IMR-90 (cell line): ENCODE measurements around the gene NF2. TPM values are rescaled to one million over a fixed set of nuclear protein-coding genes. Genes with fewer than 3 reads are reported as not detected.

Source experiments
- ATAC-seq: fragments of 200-7000 bp; cut with Tn5 transposase; 2 replicates; pipeline ENCODE4 v1.9.1; 2020; ENCODE audit warnings: low read depth, mild to moderate bottlenecking, moderate library complexity
- BruUV-seq: library from RNA; stranded (reverse); fragments of 400-500 nt; replicated peaks from 2 replicates; lab custom pipeline; 2021; lab: Mats Ljungman, UMichigan
- CTCF ChIA-PET: fragments of 300-600 bp; formaldehyde crosslinking; extraction: SDS; loops from one replicate; lab custom pipeline; 2021; ENCODE audit warnings: antibody characterized with exemption; lab: Yijun Ruan, JAX
- POLR2A ChIA-PET: fragments of 300-600 bp; sonication (Branson Sonifier 250); formaldehyde crosslinking; loops from one replicate; lab custom pipeline; 2022; ENCODE audit warnings: antibody characterized with exemption; ENCODE audit not compliant: unreplicated experiment; lab: Charles Lee
- DNase-seq: peaks from one replicate; pipeline ENCODE4 v3.0.0; 2013
- H2AFZ ChIP-seq: replicated peaks from 2 replicates; pipeline ENCODE3; 2013; ENCODE audit warnings: low read length, mild to moderate bottlenecking; ENCODE audit not compliant: poor library complexity
- H2AK5ac ChIP-seq: 2 replicates; pipeline ENCODE4 v1.6.1; 2013; ENCODE audit warnings: low read depth, low read length, inconsistent platforms
- H2AK9ac ChIP-seq: replicated peaks from 2 replicates; pipeline ENCODE3; 2013; ENCODE audit warnings: mild to moderate bottlenecking, low read depth, low read length, moderate library complexity; ENCODE audit not compliant: poor library complexity
- H2BK120ac ChIP-seq: 2 replicates; pipeline ENCODE4 v1.6.1; 2013; ENCODE audit warnings: low read depth, low read length, inconsistent platforms
- H2BK15ac ChIP-seq: 3 replicates; pipeline ENCODE4 v1.6.1; 2013; ENCODE audit warnings: low read depth, low read length, inconsistent platforms
- H2BK20ac ChIP-seq: 2 replicates; pipeline ENCODE4 v1.6.1; 2013; ENCODE audit warnings: low read depth, mild to moderate bottlenecking, inconsistent platforms, low read length, moderate library complexity
- H2BK5ac ChIP-seq: 2 replicates; pipeline ENCODE4 v1.6.1; 2013; ENCODE audit warnings: mild to moderate bottlenecking, low read depth, low read length, inconsistent platforms; ENCODE audit not compliant: poor library complexity, severe bottlenecking
- H3K14ac ChIP-seq: replicated peaks from 2 replicates; pipeline ENCODE4 v1.6.1; 2013; ENCODE audit warnings: low read depth, low read length, inconsistent platforms
- H3K18ac ChIP-seq: 2 replicates; pipeline ENCODE4 v1.6.1; 2013; ENCODE audit warnings: low read depth, low read length, control low read depth
- H3K23ac ChIP-seq: 2 replicates; pipeline ENCODE4 v1.6.1; 2013; ENCODE audit warnings: low read depth, low read length, inconsistent platforms
- H3K27ac ChIP-seq: 2 replicates; pipeline ENCODE4 v1.5.1; 2013; ENCODE audit warnings: mild to moderate bottlenecking, control low read depth, low read length; ENCODE audit not compliant: insufficient read depth
- H3K27me3 ChIP-seq: 2 replicates; pipeline ENCODE4 v1.6.1; 2013; ENCODE audit warnings: low read length; ENCODE audit not compliant: control insufficient read depth, insufficient read depth
- H3K36me3 ChIP-seq: 2 replicates; pipeline ENCODE4 v1.6.1; 2013; ENCODE audit warnings: low read length, mixed read lengths; ENCODE audit not compliant: control insufficient read depth, insufficient read depth
- H3K4ac ChIP-seq: 2 replicates; pipeline ENCODE4 v1.6.1; 2013; ENCODE audit warnings: low read depth, low read length, inconsistent platforms
- H3K4me1 ChIP-seq: 2 replicates; pipeline ENCODE4 v1.6.1; 2013; ENCODE audit warnings: low read length, mixed read lengths; ENCODE audit not compliant: control insufficient read depth, insufficient read depth
- H3K4me2 ChIP-seq: 2 replicates; pipeline ENCODE4 v1.6.1; 2013; ENCODE audit warnings: low read depth, mild to moderate bottlenecking, control low read depth, low read length, moderate library complexity
- H3K4me3 ChIP-seq: 2 replicates; pipeline ENCODE4 v1.5.1; 2013; ENCODE audit warnings: low read depth, mild to moderate bottlenecking, control low read depth, low read length, moderate library complexity; ENCODE audit not compliant: insufficient read depth
- H3K56ac ChIP-seq: 2 replicates; pipeline ENCODE4 v1.6.1; 2013; ENCODE audit warnings: low read length, inconsistent platforms; ENCODE audit not compliant: insufficient read depth; ENCODE audit errors: extremely low read depth
- H3K79me1 ChIP-seq, 2 experiments: 2 replicates each; pipeline ENCODE4 v1.6.1; 2013; ENCODE audit warnings: low read length in 2 of 2, inconsistent platforms in 1 of 2, low read depth in 1 of 2
- H3K9ac ChIP-seq: 2 replicates; pipeline ENCODE4 v1.6.1; 2013; ENCODE audit warnings: low read depth, low read length, control low read depth
- H3K9me1 ChIP-seq: 2 replicates; pipeline ENCODE4 v1.6.1; 2013; ENCODE audit warnings: low read length, inconsistent platforms; ENCODE audit not compliant: insufficient read depth
- H3K9me3 ChIP-seq: 2 replicates; pipeline ENCODE4 v1.6.1; 2013; ENCODE audit warnings: low read length; ENCODE audit not compliant: control insufficient read depth, insufficient read depth
- H4K20me1 ChIP-seq: 2 replicates; pipeline ENCODE4 v1.6.1; 2013; ENCODE audit warnings: low read length, inconsistent platforms; ENCODE audit not compliant: insufficient read depth
- H4K5ac ChIP-seq: 2 replicates; pipeline ENCODE4 v1.6.1; 2013; ENCODE audit warnings: mild to moderate bottlenecking, low read depth, low read length, control low read depth
- H4K8ac ChIP-seq, 2 experiments: 2 replicates each; pipeline ENCODE4 v1.6.1; 2013; ENCODE audit warnings: low read depth in 2 of 2, low read length in 2 of 2, control low read depth in 1 of 2, inconsistent platforms in 1 of 2
- H4K91ac ChIP-seq: 2 replicates; pipeline ENCODE4 v1.6.1; 2013; ENCODE audit warnings: low read depth, low read length, inconsistent platforms; ENCODE audit not compliant: insufficient read depth
- BHLHE40 ChIP-seq: fragments of 150-350 bp; IDR thresholded peaks from 2 replicates; pipeline ENCODE4 v1.6.1; 2016; ENCODE audit warnings: mild to moderate bottlenecking, low read depth, low read length
- CHD1 ChIP-seq: IDR thresholded peaks from 2 replicates; pipeline ENCODE4 v1.6.1; 2012; ENCODE audit warnings: low read depth, low read length, improper control_type of control experiment
- FOS ChIP-seq: fragments of 150-350 bp; IDR thresholded peaks from 2 replicates; pipeline ENCODE4 v1.6.1; 2016; ENCODE audit warnings: low read depth, low read length
- MAFK ChIP-seq: IDR thresholded peaks from 2 replicates; pipeline ENCODE4 v1.6.1; 2012; ENCODE audit warnings: low read depth, low read length, improper control_type of control experiment
- MAZ ChIP-seq: IDR thresholded peaks from 2 replicates; pipeline ENCODE4 v1.6.1; 2012; ENCODE audit warnings: low read depth, mild to moderate bottlenecking, low read length, improper control_type of control experiment, moderate library complexity, borderline replicate concordance
- MXI1 ChIP-seq: IDR thresholded peaks from 2 replicates; pipeline ENCODE4 v1.6.1; 2012; ENCODE audit warnings: low read depth, mild to moderate bottlenecking, low read length, moderate library complexity, borderline replicate concordance
- NFE2L2 ChIP-seq: fragments of 150-350 bp; IDR thresholded peaks from 2 replicates; pipeline ENCODE4 v1.6.1; 2016; ENCODE audit warnings: low read depth, mild to moderate bottlenecking, low read length
- POLR2A ChIP-seq: IDR thresholded peaks from 2 replicates; pipeline ENCODE4 v1.6.1; 2012; ENCODE audit warnings: mild to moderate bottlenecking, low read depth, low read length
- RAD21 ChIP-seq: IDR thresholded peaks from 2 replicates; pipeline ENCODE4 v1.6.1; 2012; ENCODE audit warnings: low read length, improper control_type of control experiment
- RCOR1 ChIP-seq: IDR thresholded peaks from 2 replicates; pipeline ENCODE4 v1.6.1; 2012; ENCODE audit warnings: mild to moderate bottlenecking, low read length, improper control_type of control experiment; ENCODE audit not compliant: insufficient replicate concordance
- SMC3 ChIP-seq: fragments of 150-350 bp; IDR thresholded peaks from 2 replicates; pipeline ENCODE4 v1.6.1; 2016; ENCODE audit warnings: low read depth, mild to moderate bottlenecking, antibody characterized with exemption, low read length, moderate library complexity
- USF2 ChIP-seq: fragments of 150-350 bp; IDR thresholded peaks from 2 replicates; pipeline ENCODE4 v1.6.1; 2017; ENCODE audit warnings: mild to moderate bottlenecking, antibody characterized with exemption, low read length, low read depth
- WGBS, 2 experiments: methylation state at CpG; one replicate each; pipeline versions ENCODE4 v1.1.5 to v1.1.7; 2013; ENCODE audit warnings: missing lambda C conversion rate in 2 of 2; ENCODE audit not compliant: insufficient read length in 1 of 2; ENCODE audit errors: extremely low coverage in 2 of 2; 5-methylcytosine and 5-hydroxymethylcytosine counted together
- dilution Hi-C: fragments of 300-500 bp; cut with HindIII; formaldehyde crosslinking; loops from one replicate; pipeline ENCODE4 v1.14.3; 2018; ENCODE audit warnings: low sequenced_read_pairs; ENCODE audit not compliant: unreplicated experiment
- in situ Hi-C: fragments of 300-500 bp; cut with MboI; formaldehyde crosslinking; loops from 3 replicates; pipeline ENCODE4 v1.14.3; 2019; ENCODE audit warnings: low sequenced_read_pairs, inconsistent platforms, mixed read lengths
- intact Hi-C: fragments of 100-400 bp; cut with micrococcal nuclease; formaldehyde crosslinking; loops from 2 replicates; pipeline ENCODE4 v1.10.0; 2022
- polyA plus RNA-seq, 3 experiments: library from polyadenylated mRNA; depleted of rRNA; stranded (reverse); fragments of >200 nt; gene quantifications; 2 replicates each; pipeline ENCODE4 v1.2.3, GENCODE V29; 2012; ENCODE audit warnings: low replicate concordance in 1 of 3
- total RNA-seq: library from RNA; depleted of rRNA; stranded (reverse); fragments of >200 nt; gene quantifications from 2 replicates; pipeline ENCODE4 v1.2.3, GENCODE V29; 2012
- TF ChIP-seq, protein P1 (sequence below): fragments of 150-350 bp; IDR thresholded peaks from 2 replicates; pipeline ENCODE4 v1.6.1; 2016; ENCODE audit warnings: low read depth, mild to moderate bottlenecking, low read length, moderate library complexity, borderline replicate concordance
- TF ChIP-seq, protein P2 (sequence below): conservative IDR thresholded peaks from 2 replicates; pipeline ENCODE4 v1.5.1; 2012; ENCODE audit warnings: mild to moderate bottlenecking, low read depth, low read length, improper control_type of control experiment

The NF2 gene
- total and polyA plus RNA-seq, 2 of the 4 experiments (the other 2 are of a cell fraction) = 59.0 to 151 TPM

- CTCF ChIA-PET = no interaction called here
- H3K4ac ChIP-seq = no peak overlapping the region
- TF ChIP-seq MXI1 (no peak), FOS (no peak), RCOR1 (no peak), CHD1 (no peak), SMC3 (no peak), USF2 (no peak), MAZ (no peak), BHLHE40 (no peak), MAFK (no peak), NFE2L2 (no peak), POLR2A (no peak), RAD21 (no peak)
- TF ChIP-seq, protein P1, sequence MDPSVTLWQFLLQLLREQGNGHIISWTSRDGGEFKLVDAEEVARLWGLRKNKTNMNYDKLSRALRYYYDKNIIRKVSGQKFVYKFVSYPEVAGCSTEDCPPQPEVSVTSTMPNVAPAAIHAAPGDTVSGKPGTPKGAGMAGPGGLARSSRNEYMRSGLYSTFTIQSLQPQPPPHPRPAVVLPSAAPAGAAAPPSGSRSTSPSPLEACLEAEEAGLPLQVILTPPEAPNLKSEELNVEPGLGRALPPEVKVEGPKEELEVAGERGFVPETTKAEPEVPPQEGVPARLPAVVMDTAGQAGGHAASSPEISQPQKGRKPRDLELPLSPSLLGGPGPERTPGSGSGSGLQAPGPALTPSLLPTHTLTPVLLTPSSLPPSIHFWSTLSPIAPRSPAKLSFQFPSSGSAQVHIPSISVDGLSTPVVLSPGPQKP = no peak
- TF ChIP-seq, protein P2, sequence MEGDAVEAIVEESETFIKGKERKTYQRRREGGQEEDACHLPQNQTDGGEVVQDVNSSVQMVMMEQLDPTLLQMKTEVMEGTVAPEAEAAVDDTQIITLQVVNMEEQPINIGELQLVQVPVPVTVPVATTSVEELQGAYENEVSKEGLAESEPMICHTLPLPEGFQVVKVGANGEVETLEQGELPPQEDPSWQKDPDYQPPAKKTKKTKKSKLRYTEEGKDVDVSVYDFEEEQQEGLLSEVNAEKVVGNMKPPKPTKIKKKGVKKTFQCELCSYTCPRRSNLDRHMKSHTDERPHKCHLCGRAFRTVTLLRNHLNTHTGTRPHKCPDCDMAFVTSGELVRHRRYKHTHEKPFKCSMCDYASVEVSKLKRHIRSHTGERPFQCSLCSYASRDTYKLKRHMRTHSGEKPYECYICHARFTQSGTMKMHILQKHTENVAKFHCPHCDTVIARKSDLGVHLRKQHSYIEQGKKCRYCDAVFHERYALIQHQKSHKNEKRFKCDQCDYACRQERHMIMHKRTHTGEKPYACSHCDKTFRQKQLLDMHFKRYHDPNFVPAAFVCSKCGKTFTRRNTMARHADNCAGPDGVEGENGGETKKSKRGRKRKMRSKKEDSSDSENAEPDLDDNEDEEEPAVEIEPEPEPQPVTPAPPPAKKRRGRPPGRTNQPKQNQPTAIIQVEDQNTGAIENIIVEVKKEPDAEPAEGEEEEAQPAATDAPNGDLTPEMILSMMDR = no peak
- H2AK5ac ChIP-seq = no peak overlapping the region
- no peaks in the 10 kb centered on the region for H3K27me3 ChIP-seq
- no peaks in the 10 kb centered on the region for H3K79me1 ChIP-seq
- ATAC-seq (no peak), DNase-seq (no peak)
- H2BK20ac ChIP-seq = no peak overlapping the region
- H3K4me3 ChIP-seq = no peak overlapping the region
- H4K8ac ChIP-seq = no peak overlapping the region
- no peak overlapping the region for H2BK5ac ChIP-seq
- H3K9me1 ChIP-seq = no peaks in the 10 kb centered on the region
- H3K14ac ChIP-seq = no peak overlapping the region
- no peak overlapping the region for H3K4me2 ChIP-seq
- intact Hi-C loops (no loop called here), in situ Hi-C loops (no loop called here), dilution Hi-C loops (no loop called here)
- H3K56ac ChIP-seq = no peak overlapping the region
- H3K36me3 ChIP-seq = peaks cover 12% of the 10 kb centered on the region
- no peak overlapping the region for H2AK9ac ChIP-seq
- H4K5ac ChIP-seq = no peak overlapping the region
- no peak overlapping the region for H3K9ac ChIP-seq
- H2BK120ac ChIP-seq = no peak overlapping the region
- no TSS peak for BruUV-seq
- H3K23ac ChIP-seq = no peak overlapping the region
- H4K20me1 ChIP-seq = no peaks in the 10 kb centered on the region
- POLR2A ChIA-PET = no interaction called here
- WGBS, 2 experiments = no CpG with 5 or more reads among the region's 7 CpGs
- no peak overlapping the region for H4K91ac ChIP-seq
- H3K9me3 ChIP-seq = no peaks in the 10 kb centered on the region
- H3K18ac ChIP-seq = no peak overlapping the region
- H2AFZ ChIP-seq = no peak overlapping the region
- H3K27ac ChIP-seq = no peak overlapping the region
- H3K4me1 ChIP-seq = no peaks in the 10 kb centered on the region
- no peak overlapping the region for H2BK15ac ChIP-seq
These were observed 51.4 kb downstream of the NF2 start for GRCh38 chr22:29654882-29655281.
